Measurements from ENCODE around the gene ERVFRD-1. TPM values are rescaled to one million over a fixed set of nuclear protein-coding genes. Genes with fewer than 3 reads are reported as not detected.
A peak's percentile ranks its signal among the peaks of the same experiment; 100 is the strongest.

The ERVFRD-1 gene
- total and polyA plus RNA-seq, 2 of the 13 experiments (the other 11 are each of a cell fraction or from before 2014, with no cell fraction given), result not detected

DNA sequence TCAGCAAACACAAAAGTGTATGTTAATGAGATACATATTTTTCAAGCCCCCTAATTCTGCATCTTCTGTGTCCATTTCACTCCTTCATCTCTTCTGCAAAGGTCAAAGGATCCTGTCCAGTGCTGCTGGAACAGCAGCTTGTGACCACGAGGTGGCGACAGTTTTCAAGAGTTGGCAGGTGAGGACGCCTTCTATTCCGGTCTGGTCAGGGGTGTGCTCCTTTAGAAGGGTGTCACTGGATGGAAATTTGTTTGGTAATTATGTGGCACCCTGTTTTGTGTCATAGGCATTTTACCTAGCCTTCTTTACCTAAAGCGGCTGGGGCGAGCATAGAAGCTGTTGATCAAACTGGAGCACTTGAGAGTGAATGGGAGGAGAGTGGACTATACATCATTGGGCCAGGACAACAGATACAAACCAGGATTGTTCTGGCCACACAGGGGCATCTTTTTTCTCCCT is 32.9 kb upstream of the ERVFRD-1 start (continued):
- TF ChIP-seq ZFP36 (IDR thresholded peaks at IDR 0.05; ENCODE audit: borderline replicate concordance, low read depth, low read length, partially characterized antibody) (no peak), SMARCC2 (IDR thresholded peaks at IDR 0.05) (no peak), BHLHE40 (IDR thresholded peaks at IDR 0.05; ENCODE audit: low read length) (no peak), MAFG (CRISPR knock-in tag; IDR thresholded peaks at IDR 0.05) (no peak), KIAA2018 (CRISPR knock-in tag; IDR thresholded peaks at IDR 0.05; ENCODE audit: borderline replicate concordance) (no peak), ZNF569 (CRISPR knock-in tag; IDR thresholded peaks at IDR 0.05; ENCODE audit: borderline replicate concordance) (no peak), NFE2L2 (IDR thresholded peaks at IDR 0.05; ENCODE audit: low read length) (no peak), MED13 (CRISPR knock-in tag; IDR thresholded peaks at IDR 0.05) (no peak), MAX (IDR thresholded peaks at IDR 0.05) (no peak), PHF21A (CRISPR knock-in tag; IDR thresholded peaks at IDR 0.05) (no peak), MLLT10 (CRISPR knock-in tag; IDR thresholded peaks at IDR 0.05) (no peak)
- TF ChIP-seq, protein P1, sequence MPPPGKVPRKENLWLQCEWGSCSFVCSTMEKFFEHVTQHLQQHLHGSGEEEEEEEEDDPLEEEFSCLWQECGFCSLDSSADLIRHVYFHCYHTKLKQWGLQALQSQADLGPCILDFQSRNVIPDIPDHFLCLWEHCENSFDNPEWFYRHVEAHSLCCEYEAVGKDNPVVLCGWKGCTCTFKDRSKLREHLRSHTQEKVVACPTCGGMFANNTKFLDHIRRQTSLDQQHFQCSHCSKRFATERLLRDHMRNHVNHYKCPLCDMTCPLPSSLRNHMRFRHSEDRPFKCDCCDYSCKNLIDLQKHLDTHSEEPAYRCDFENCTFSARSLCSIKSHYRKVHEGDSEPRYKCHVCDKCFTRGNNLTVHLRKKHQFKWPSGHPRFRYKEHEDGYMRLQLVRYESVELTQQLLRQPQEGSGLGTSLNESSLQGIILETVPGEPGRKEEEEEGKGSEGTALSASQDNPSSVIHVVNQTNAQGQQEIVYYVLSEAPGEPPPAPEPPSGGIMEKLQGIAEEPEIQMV (CRISPR knock-in tag; IDR thresholded peaks at IDR 0.05; ENCODE audit: low read depth), result peak; percentile 50; the same call in 1 of the 2 replicates
- TF ChIP-seq, protein P2, sequence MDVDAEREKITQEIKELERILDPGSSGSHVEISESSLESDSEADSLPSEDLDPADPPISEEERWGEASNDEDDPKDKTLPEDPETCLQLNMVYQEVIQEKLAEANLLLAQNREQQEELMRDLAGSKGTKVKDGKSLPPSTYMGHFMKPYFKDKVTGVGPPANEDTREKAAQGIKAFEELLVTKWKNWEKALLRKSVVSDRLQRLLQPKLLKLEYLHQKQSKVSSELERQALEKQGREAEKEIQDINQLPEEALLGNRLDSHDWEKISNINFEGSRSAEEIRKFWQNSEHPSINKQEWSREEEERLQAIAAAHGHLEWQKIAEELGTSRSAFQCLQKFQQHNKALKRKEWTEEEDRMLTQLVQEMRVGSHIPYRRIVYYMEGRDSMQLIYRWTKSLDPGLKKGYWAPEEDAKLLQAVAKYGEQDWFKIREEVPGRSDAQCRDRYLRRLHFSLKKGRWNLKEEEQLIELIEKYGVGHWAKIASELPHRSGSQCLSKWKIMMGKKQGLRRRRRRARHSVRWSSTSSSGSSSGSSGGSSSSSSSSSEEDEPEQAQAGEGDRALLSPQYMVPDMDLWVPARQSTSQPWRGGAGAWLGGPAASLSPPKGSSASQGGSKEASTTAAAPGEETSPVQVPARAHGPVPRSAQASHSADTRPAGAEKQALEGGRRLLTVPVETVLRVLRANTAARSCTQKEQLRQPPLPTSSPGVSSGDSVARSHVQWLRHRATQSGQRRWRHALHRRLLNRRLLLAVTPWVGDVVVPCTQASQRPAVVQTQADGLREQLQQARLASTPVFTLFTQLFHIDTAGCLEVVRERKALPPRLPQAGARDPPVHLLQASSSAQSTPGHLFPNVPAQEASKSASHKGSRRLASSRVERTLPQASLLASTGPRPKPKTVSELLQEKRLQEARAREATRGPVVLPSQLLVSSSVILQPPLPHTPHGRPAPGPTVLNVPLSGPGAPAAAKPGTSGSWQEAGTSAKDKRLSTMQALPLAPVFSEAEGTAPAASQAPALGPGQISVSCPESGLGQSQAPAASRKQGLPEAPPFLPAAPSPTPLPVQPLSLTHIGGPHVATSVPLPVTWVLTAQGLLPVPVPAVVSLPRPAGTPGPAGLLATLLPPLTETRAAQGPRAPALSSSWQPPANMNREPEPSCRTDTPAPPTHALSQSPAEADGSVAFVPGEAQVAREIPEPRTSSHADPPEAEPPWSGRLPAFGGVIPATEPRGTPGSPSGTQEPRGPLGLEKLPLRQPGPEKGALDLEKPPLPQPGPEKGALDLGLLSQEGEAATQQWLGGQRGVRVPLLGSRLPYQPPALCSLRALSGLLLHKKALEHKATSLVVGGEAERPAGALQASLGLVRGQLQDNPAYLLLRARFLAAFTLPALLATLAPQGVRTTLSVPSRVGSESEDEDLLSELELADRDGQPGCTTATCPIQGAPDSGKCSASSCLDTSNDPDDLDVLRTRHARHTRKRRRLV (CRISPR knock-in tag; IDR thresholded peaks at IDR 0.05), result no peak

All from HepG2 (cell line).